HEK293 (cell line): ENCODE data around the gene CEP85.

ENCODE experiments used
- CTCF ChIA-PET: fragments of 350-600 bp; formaldehyde crosslinking; extraction: SDS; loops from one replicate; lab custom pipeline; 2021; ENCODE audit warnings: antibody characterized with exemption; lab: Yijun Ruan, JAX
- POLR2A ChIA-PET: fragments of 300-600 bp; formaldehyde crosslinking; extraction: SDS; loops from one replicate; lab custom pipeline; 2020; ENCODE audit warnings: antibody characterized with exemption, inconsistent platforms; lab: Yijun Ruan, JAX
- H3K27ac ChIP-seq: fragments of 200-500 bp; sonication (Bioruptor generic); 2 replicates; pipeline ENCODE4 v1.5.1; 2014; ENCODE audit warnings: low read depth, low read length, control low read depth, inconsistent platforms; ENCODE audit errors: extremely low read depth
- H3K36me3 ChIP-seq, 2 experiments: fragments of 200-500 bp in 1 of 2; sonication (Bioruptor generic) in 1 of 2; 1 replicate in 1 of 2; 2 replicates in 1 of 2; pipeline ENCODE4 v1.5.1; 2014 to 2017; ENCODE audit warnings: inconsistent platforms in 2 of 2, low read length in 2 of 2; ENCODE audit not compliant: control insufficient read depth in 2 of 2, insufficient read depth in 1 of 2
- H3K4me1 ChIP-seq: fragments of 200-500 bp; sonication (Bioruptor generic); 2 replicates; pipeline ENCODE4 v1.5.1; 2014; ENCODE audit warnings: mild to moderate bottlenecking, low read length, inconsistent platforms; ENCODE audit not compliant: control insufficient read depth, insufficient read depth
- H3K4me3 ChIP-seq: 2 replicates; pipeline ENCODE4 v1.5.1; 2011; ENCODE audit warnings: low read depth, mild to moderate bottlenecking, control low read depth, low read length, moderate library complexity
- H3K9me3 ChIP-seq: fragments of 200-500 bp; sonication (Bioruptor generic); 2 replicates; pipeline ENCODE4 v1.5.1; 2014; ENCODE audit warnings: low read depth, low read length, inconsistent platforms; ENCODE audit not compliant: control insufficient read depth, insufficient read depth
- EGR2 ChIP-seq: fragments of 450-650 bp; formaldehyde crosslinking; IDR thresholded peaks from 2 replicates; pipeline ENCODE4 v1.5.1; 2016; ENCODE audit warnings: low read depth, missing biosample characterization, missing genetic modification characterization
- HIC1 ChIP-seq: fragments of 450-650 bp; formaldehyde crosslinking; IDR thresholded peaks from 2 replicates; pipeline ENCODE4 v1.5.1; 2016; ENCODE audit warnings: missing biosample characterization, missing genetic modification characterization
- HOXC10 ChIP-seq: sonication (generic); formaldehyde crosslinking; IDR thresholded peaks from 2 replicates; pipeline ENCODE4 v1.8.1; 2023; ENCODE audit warnings: mild to moderate bottlenecking, missing genetic modification reagents
- KLF1 ChIP-seq: fragments of 450-650 bp; formaldehyde crosslinking; IDR thresholded peaks from 2 replicates; pipeline ENCODE4 v1.5.1; 2016; ENCODE audit warnings: missing biosample characterization, missing genetic modification characterization
- KLF10 ChIP-seq: fragments of 450-650 bp; IDR thresholded peaks from 2 replicates; pipeline ENCODE4 v1.5.1; 2018; ENCODE audit warnings: missing biosample characterization, mild to moderate bottlenecking, missing genetic modification characterization
- KLF9 ChIP-seq: fragments of 450-650 bp; formaldehyde crosslinking; IDR thresholded peaks from 2 replicates; pipeline ENCODE4 v1.5.1; 2016; ENCODE audit warnings: missing biosample characterization, missing genetic modification characterization, low read depth
- OSR2 ChIP-seq: fragments of 450-650 bp; formaldehyde crosslinking; IDR thresholded peaks from 2 replicates; pipeline ENCODE4 v1.5.1; 2016; ENCODE audit warnings: missing biosample characterization, missing genetic modification characterization
- SP2 ChIP-seq: fragments of 450-650 bp; formaldehyde crosslinking; IDR thresholded peaks from 2 replicates; pipeline ENCODE4 v1.5.1; 2016; ENCODE audit warnings: missing biosample characterization, missing genetic modification characterization
- SP7 ChIP-seq: fragments of 450-650 bp; formaldehyde crosslinking; IDR thresholded peaks from 2 replicates; pipeline ENCODE4 v1.5.1; 2016; ENCODE audit warnings: missing biosample characterization, missing genetic modification characterization
- ZFHX2 ChIP-seq: fragments of 450-650 bp; formaldehyde crosslinking; conservative IDR thresholded peaks from 2 replicates; pipeline ENCODE4 v1.5.1; 2016; ENCODE audit warnings: missing biosample characterization, missing genetic modification characterization
- ZNF112 ChIP-seq: fragments of 450-650 bp; formaldehyde crosslinking; IDR thresholded peaks from 2 replicates; pipeline ENCODE4 v1.5.0; 2017; ENCODE audit warnings: missing biosample characterization, missing genetic modification characterization
- ZNF221 ChIP-seq: fragments of 450-650 bp; formaldehyde crosslinking; IDR thresholded peaks from 2 replicates; pipeline ENCODE4 v1.5.1; 2017; ENCODE audit warnings: missing biosample characterization, missing genetic modification characterization, borderline replicate concordance
- ZNF239 ChIP-seq: fragments of 450-650 bp; formaldehyde crosslinking; IDR thresholded peaks from 2 replicates; pipeline ENCODE4 v1.5.1; 2016; ENCODE audit warnings: missing biosample characterization, missing genetic modification characterization
- ZNF341 ChIP-seq: fragments of 450-650 bp; formaldehyde crosslinking; IDR thresholded peaks from 2 replicates; pipeline ENCODE4; 2016; ENCODE audit warnings: low read depth, missing biosample characterization, missing genetic modification characterization
- ZNF544 ChIP-seq: fragments of 450-650 bp; formaldehyde crosslinking; IDR thresholded peaks from 2 replicates; pipeline ENCODE4 v1.5.0; 2017; ENCODE audit warnings: missing biosample characterization, missing genetic modification characterization
- ZNF600 ChIP-seq: fragments of 450-650 bp; formaldehyde crosslinking; IDR thresholded peaks from 2 replicates; pipeline ENCODE4 v1.5.1; 2016; ENCODE audit warnings: missing biosample characterization, missing genetic modification characterization
- TF ChIP-seq, protein P1 (sequence below): fragments of 450-650 bp; formaldehyde crosslinking; IDR thresholded peaks from 2 replicates; pipeline ENCODE4 v1.5.1; 2016; ENCODE audit warnings: missing biosample characterization, missing genetic modification characterization, borderline replicate concordance
- TF ChIP-seq, protein P2 (sequence below): fragments of 450-650 bp; formaldehyde crosslinking; IDR thresholded peaks from 2 replicates; pipeline ENCODE4 v1.5.1; 2016; ENCODE audit warnings: missing biosample characterization, missing genetic modification characterization

The CEP85 gene

GRCh38 chr1:26281091-26281958 lies 47.3 kb downstream of the CEP85 start:
- peaks cover 4 to 52% of the 10 kb centered on the region in 2 experiments; a peak in 1 of 3 replicates for H3K36me3 ChIP-seq

GRCh38 chr1:26281971-26282370 lies 48.0 kb downstream of the CEP85 start:
- Histone ChIP-seq H3K4me3 (no peak overlapping the region), H3K27ac (no peak overlapping the region), H3K36me3 (peaks cover 2 to 46% of the 10 kb centered on the region in 2 experiments; a peak in 1 of 3 replicates), H3K4me1 (0 out of 2 replicates have a peak, but pooled peaks cover 3% of the 10 kb centered on the region), H3K9me3 (no peaks in the 10 kb centered on the region)
- CTCF ChIA-PET, result interaction anchor here (1.3 to 3.6 kb wide), 4 partner anchors 29 to 135 kb away, joined by 3 to 30 read pairs (median 15); no protein-coding TSS in a partner anchor
- POLR2A ChIA-PET, result no interaction called here
- peak; percentile 77 for TF ChIP-seq SP2 (tag by site-specific recombination)
- TF ChIP-seq KLF1, result peak; percentile 42; the same call in 1 of the 2 replicates
- TF ChIP-seq KLF10 (tag by site-specific recombination), result peak; percentile 66
- no peak for TF ChIP-seq ZNF112 (tag by site-specific recombination)
- no peak for TF ChIP-seq ZNF221 (tag by site-specific recombination)
- TF ChIP-seq, protein P1, sequence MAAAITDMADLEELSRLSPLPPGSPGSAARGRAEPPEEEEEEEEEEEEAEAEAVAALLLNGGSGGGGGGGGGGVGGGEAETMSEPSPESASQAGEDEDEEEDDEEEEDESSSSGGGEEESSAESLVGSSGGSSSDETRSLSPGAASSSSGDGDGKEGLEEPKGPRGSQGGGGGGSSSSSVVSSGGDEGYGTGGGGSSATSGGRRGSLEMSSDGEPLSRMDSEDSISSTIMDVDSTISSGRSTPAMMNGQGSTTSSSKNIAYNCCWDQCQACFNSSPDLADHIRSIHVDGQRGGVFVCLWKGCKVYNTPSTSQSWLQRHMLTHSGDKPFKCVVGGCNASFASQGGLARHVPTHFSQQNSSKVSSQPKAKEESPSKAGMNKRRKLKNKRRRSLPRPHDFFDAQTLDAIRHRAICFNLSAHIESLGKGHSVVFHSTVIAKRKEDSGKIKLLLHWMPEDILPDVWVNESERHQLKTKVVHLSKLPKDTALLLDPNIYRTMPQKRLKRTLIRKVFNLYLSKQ, result no peak
- peak; percentile 66 for TF ChIP-seq SP7 (tag by site-specific recombination)
- TF ChIP-seq, protein P2, sequence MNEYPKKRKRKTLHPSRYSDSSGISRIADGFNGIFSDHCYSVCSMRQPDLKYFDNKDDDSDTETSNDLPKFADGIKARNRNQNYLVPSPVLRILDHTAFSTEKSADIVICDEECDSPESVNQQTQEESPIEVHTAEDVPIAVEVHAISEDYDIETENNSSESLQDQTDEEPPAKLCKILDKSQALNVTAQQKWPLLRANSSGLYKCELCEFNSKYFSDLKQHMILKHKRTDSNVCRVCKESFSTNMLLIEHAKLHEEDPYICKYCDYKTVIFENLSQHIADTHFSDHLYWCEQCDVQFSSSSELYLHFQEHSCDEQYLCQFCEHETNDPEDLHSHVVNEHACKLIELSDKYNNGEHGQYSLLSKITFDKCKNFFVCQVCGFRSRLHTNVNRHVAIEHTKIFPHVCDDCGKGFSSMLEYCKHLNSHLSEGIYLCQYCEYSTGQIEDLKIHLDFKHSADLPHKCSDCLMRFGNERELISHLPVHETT (tag by site-specific recombination), result no peak
- TF ChIP-seq HOXC10 (CRISPR knock-in tag), result no peak
- 0 out of 2 replicates have a peak, but pooled peaks have one; percentile 20 for TF ChIP-seq EGR2
- peak; percentile 82 for TF ChIP-seq KLF9 (tag by site-specific recombination)
- TF ChIP-seq ZFHX2 (tag by site-specific recombination), result peak; percentile 21; the same call in 1 of the 2 replicates

More at GRCh38 chr1:26281091-26281958, 47.3 kb downstream of the CEP85 start:
- CTCF ChIA-PET, result interaction anchor here (0.7 to 3.6 kb wide), 8 partner anchors 13 to 136 kb away, joined by 3 to 30 read pairs (median 4); partner anchors contain the start of gene CATSPER4
- POLR2A ChIA-PET, result no interaction called here
- Histone ChIP-seq H3K27ac (no peak overlapping the region), H3K9me3 (no peaks in the 10 kb centered on the region), H3K4me1 (0 out of 2 replicates have a peak, but pooled peaks cover 3% of the 10 kb centered on the region), H3K4me3 (no peak overlapping the region)
- TF ChIP-seq ZNF341 (tag by site-specific recombination) (no peak), KLF1 (no peak), ZNF239 (tag by site-specific recombination) (no peak), HIC1 (tag by site-specific recombination) (0 out of 2 replicates have a peak, but pooled peaks have one; percentile 34), OSR2 (tag by site-specific recombination) (no peak), ZNF600 (tag by site-specific recombination) (peak; percentile 48; the same call in 1 of the 2 replicates), ZNF544 (tag by site-specific recombination) (no peak)
